Femur (tissue), 1 donor: ENCODE data around the gene IL17D.
A peak's percentile ranks its signal among the peaks of the same experiment; 100 is the strongest.
"Not testable (repeated sequence)": the region's sequence is repeated elsewhere in the genome, so short reads cannot be mapped to it uniquely, and the experiment has no call there.

Experiments used
- DNase-seq: peaks from one replicate; pipeline ENCODE4 v3.0.0-alpha.2; 2017

IL17D gene

GRCh38 chr13:20721058-20721453, 17.6 kb downstream of the IL17D start:
- no peak for DNase-seq

- DNase-seq = no peak
Observed at GRCh38 chr13:20721454-20722357, 18.2 kb downstream of the IL17D start.

- DNase-seq = no peak
Observed at GRCh38 chr13:20727856-20728255, 24.4 kb downstream of the IL17D start.

GRCh38 chr13:20728579-20729311, 25.2 kb downstream of the IL17D start:
- peak; percentile 66 for DNase-seq

- DNase-seq = no peak
Observed at GRCh38 chr13:20729633-20730585, 26.4 kb downstream of the IL17D start.

- DNase-seq = no peak
Observed at GRCh38 chr13:20738616-20739015, 35.1 kb downstream of the IL17D start.

GRCh38 chr13:20740021-20740420, 36.5 kb downstream of the IL17D start:
- no peak for DNase-seq

- DNase-seq = not testable (repeated sequence)
Observed at GRCh38 chr13:20743830-20744404, 40.4 kb downstream of the IL17D start.

- DNase-seq = no peak
Observed at GRCh38 chr13:20749377-20749776, 45.9 kb downstream of the IL17D start.

GRCh38 chr13:20754009-20754408, 50.5 kb downstream of the IL17D start:
- DNase-seq = no peak

GRCh38 chr13:20760872-20761271, 57.4 kb downstream of the IL17D start:
- DNase-seq = no peak

GRCh38 chr13:20767309-20767943, 63.9 kb downstream of the IL17D start:
- DNase-seq = no peak

GRCh38 chr13:20769091-20769490, 65.6 kb downstream of the IL17D start:
- no peak for DNase-seq

GRCh38 chr13:20769834-20770233, 66.3 kb downstream of the IL17D start:
- no peak for DNase-seq
